HG03103 (cell line): ENCODE data around the gene GRID2.

Experiments
- ATAC-seq: cut with Tn5 transposase; IDR thresholded peaks from one replicate; pipeline ENCODE4 v1.9.1; 2021; ENCODE audit warnings: low read depth; ENCODE audit not compliant: unreplicated experiment

The GRID2 gene

DNA sequence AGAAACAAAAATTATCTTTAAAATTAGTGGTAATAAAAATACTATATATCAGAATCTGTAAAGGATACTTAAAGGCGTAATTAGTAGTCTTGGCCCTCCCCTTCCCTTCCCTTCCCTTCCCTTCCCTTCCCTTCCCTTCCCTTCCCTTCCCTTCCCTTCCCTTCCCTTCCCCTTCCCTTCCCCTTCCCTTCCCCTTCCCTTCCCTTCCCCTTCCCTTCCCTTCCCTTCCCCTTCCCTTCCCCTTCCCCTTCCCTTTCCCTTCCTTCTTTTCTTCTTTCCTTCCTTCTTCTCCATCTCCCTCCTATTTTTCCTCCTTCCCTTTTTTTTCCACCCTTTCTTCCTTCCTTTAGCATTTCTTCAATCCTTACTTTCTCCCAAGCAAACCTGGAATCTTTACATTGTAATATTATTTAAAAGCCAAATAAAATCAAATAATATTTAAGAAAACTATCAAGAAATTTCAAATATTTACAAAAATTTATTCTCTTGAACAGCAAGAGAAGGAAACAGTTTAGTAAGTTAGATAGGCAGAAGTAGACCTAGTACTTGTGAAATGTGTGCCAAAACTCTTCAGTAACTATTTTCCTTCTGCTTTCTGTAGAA is 1145.0 kb downstream of the GRID2 start:
- ATAC-seq, result no peak

DNA sequence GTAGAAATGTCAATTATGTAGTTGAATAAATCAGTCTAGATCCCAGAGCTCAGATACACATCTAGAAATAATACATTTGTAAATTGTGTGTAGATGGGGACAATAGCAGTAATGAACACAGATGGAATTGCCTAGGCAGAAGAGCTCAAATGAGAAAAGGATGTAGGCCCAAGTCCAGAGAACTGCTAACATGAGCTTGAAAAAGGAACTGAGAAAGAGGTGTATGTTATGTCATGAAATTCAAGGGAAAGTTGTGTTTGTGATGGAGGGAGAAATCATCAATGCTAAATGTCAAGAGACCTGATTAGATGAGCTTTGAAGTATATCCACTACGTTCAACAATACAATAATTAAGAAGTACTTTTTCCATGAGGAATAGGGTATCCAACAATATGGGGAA is 1148.2 kb downstream of the GRID2 start:
- ATAC-seq, result no peak

DNA sequence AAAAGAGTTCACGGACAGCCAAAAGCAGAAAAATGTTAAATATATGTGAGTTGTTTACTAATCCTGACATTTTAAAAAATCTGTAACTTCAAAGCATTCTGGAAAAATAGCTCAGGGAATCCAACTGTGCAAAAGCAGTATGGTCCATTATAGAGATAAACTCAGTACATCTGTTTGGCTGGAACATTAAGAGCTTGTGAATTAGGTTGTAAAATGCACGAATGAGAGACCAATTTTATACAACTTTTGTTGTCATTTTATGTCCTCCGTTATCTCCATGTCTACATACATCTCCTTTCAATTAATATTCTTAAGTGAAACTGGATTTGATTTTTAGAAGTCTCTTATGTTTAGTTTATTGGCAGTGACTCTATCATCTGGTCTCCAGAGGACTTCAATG is 1157.8 kb downstream of the GRID2 start:
- ATAC-seq, result no peak

DNA sequence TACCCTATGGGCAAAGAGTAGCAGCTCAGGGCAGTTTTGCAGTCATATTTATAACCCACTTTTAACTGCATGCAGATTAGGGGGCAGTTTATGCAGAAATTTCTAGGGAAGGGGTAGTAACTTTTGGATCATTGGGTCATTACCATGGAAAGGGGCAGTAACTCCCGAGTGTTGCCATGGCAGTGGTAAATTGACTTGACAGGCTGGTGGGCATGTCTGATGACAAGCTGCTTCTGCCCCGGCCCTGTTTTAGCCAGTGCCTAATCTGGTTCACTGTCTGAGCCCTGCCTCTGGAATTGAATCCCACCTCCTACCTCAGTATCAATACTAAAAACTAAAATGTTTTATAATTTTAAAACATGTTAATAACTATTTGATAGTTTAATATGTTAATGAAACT is 1162.7 kb downstream of the GRID2 start:
- ATAC-seq, result no peak

DNA sequence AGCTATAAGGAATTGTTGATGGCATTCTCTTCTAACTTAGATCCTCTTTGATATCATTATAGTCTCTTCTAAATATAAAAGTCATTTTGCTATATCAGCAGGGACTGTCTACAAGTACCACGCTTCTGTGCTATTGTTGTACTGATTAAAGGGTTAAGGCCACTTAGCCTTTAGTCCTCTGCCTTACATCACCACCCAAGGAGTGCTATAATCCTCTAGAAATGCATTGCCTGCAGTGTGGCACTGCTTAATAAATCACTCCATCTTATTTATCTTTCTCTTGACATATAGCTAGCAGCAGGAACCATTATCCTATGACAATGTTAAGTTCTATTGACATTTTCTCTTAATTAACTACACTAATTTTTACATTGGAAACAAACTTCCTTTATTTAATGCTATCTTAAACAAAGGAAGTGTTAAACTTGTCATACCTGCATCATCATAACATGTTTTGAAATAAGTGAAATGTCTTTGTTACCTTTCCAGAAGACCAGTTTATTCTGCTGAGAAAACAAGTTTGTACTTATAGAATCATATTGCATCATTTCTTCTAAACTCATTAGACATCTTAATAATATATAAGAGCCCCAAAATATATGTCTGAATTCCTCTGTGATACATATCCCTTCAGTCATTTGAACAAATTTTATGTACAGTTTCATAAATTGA is 1163.9 kb downstream of the GRID2 start:
- no peak for ATAC-seq

DNA sequence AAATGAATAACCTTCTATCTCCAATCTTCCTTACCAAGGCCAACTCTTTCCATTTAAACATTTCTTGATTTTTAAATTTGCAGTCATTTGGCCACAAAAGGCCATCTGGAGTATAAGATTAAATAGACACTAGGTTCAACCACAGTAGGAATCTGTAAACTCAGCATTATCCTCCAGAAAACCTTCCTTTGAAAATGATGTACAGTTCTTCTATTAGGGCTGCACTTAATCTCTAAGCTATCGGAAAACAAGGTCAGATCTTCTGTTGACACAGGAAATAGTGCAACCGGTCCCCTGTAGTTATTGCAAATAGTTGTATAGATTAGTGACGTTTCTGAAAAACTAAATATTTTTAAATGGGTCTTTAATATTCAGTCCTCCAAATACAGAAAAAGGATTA is 1165.8 kb downstream of the GRID2 start:
- ATAC-seq, result no peak

DNA sequence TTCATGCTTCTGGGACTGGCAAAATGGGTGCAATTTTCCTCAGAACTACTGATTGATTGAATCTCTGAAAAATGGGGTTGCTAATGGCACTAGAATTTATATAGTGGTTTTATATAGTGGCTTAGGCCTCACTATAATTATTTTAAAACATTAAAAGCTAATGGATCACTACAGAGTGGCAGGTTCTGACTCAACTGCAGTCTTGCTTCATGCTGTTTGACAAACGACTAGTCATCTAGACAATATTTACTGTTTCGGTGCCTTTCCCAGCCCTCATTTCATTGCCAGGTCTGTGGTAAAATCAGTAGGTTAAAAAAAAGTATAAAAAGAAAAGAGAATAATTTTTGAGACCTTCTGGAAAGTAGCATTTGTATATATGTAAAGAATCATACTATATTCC is 1172.0 kb downstream of the GRID2 start:
- ATAC-seq, result no peak

DNA sequence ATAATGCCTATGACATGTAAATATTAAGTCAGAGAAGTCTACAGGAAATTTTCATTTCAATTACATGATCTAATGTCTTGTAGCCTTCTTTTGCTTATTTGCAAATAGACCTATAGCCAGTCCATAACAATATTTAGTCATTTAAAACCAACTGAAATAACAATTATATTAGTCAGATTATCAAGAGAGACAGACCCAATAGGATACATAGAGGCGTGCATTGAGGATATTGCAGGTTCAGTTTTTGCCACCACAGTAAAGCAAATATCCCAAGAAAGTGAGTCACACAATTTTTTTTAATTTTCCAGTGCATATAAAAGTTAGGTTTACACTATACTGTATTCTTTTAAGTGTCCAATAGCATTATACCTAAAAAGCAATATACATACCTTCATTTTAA is 1175.0 kb downstream of the GRID2 start:
- ATAC-seq, result no peak

DNA sequence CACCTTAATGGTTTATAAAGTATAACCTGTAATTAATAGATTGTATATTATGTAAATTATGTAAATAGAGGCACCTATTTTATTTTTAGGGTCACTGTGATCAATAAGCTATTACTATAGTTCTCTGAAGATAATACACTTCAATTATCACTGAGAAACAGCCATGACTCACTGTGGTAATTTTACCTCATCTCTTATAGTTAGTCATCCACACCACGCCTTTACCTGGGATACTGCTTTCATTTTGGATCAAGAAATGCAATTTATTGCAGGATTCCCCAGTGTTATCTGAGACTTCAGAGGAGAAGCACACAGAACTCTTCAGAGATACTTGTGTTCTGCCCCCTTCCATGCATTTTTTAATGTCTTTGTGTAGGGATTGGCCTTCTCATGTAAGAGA is 1176.7 kb downstream of the GRID2 start:
- no peak for ATAC-seq

DNA sequence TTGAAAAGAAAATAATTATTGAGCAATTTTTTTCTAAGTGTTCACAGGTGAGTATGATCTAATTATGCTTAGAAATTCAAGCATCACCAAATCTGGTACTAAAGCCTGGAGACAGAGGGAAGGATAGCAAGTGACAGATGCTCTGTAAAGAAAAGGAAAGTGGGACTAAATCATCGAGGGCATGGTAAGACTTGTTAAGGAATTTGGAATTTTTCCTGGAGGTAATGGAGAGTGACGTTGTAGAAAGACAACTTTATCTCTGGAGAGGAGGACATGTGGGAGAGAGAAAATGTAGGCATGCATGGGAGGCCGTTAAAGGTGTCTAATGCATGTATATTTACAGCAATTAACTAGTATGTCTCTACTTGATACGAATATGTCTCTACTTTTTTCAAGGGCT is 1191.6 kb downstream of the GRID2 start:
- ATAC-seq, result no peak

DNA sequence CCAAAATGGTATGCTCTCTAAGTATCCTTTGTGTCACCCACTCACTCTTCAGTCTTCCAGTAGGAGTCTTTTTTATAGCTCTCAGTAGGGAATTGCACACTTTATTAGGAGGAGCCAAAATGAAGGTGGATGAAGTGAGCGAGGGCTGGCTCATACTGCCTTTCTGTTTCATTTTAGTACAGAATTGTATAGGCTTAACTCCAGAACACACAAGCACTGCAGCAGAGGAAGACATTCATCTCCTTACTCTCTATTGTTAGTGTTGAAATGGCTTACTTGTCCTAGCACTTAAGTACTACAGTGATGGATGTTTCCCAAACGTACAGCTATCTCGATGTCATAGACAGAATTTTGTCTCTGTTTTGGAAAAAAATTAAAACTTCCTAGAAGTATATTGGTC is 1197.5 kb downstream of the GRID2 start:
- no peak for ATAC-seq

DNA sequence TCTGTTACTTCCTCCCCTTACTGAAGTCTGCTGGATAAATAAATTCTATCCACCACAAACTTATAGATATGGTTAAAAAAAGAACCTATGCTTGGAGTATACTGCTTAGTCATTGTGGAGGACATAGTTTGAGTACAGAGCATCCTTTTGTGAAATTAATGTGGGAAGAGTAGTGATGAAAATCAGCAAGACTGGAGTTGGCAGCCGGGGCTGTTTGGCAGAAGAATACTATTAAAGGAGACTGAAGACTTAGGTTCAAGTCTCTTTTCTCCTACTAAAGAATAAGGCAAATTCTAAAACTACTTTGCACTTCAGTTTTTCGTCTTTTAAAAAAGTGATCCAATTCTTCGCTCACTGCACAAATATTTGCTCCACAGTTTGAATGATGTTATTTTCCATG is 1198.2 kb downstream of the GRID2 start:
- ATAC-seq, result no peak

DNA sequence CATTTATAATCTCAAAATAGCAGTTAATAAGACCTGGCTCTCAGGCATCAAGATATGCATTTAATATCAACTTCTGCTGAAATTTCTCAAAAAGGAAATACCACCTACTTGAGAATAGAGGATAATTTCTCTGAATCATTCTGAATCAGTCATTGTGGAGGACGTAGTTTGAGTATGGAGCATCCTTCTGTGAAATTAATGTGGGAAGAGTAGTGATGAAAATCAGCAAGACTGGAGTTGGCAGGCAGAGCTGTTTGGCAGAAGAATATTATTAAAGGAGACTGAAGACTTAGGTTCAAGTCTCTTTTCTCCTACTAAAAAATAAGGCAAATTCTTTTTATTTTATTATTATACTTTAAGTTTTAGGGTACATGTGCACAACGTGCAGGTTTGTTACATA is 1199.2 kb downstream of the GRID2 start:
- ATAC-seq, result no peak

DNA sequence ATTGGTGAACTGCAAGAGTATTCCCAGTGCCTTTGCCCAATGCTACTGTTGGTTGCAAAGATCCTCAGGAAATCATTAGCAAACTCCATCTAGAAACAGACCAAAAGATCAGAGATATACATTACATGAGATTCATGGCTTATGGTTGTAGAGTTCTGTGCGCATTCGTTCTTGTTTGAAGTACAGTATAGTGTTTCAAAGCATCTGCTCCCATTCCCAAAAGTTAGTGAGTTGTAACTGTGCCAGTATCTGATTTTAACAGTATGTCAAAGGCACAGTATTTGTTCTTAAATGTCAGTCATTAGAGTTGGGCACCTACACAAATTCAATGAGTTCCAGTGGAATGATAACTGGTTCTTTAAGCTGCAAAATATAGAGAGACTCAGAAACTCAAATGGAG is 1210.1 kb downstream of the GRID2 start:
- no peak for ATAC-seq

DNA sequence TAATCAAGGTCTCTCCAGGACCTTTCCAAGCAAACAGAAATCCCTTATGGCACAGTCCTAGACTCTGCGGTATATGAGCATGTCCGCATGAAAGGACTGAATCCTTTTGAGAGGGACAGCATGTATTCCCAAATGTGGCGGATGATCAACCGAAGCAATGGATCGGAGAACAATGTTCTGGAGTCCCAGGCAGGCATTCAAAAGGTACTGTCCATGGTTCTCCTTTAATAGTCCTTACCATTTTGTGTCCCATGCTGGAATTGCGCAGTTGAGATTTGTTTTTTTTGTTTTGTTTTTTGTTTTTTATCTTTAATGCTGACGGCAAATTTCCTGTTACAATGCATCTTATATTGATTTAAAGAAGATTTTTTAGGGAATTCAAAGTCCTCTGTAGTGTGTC is 1211.4 kb downstream of the GRID2 start:
- ATAC-seq, result no peak

DNA sequence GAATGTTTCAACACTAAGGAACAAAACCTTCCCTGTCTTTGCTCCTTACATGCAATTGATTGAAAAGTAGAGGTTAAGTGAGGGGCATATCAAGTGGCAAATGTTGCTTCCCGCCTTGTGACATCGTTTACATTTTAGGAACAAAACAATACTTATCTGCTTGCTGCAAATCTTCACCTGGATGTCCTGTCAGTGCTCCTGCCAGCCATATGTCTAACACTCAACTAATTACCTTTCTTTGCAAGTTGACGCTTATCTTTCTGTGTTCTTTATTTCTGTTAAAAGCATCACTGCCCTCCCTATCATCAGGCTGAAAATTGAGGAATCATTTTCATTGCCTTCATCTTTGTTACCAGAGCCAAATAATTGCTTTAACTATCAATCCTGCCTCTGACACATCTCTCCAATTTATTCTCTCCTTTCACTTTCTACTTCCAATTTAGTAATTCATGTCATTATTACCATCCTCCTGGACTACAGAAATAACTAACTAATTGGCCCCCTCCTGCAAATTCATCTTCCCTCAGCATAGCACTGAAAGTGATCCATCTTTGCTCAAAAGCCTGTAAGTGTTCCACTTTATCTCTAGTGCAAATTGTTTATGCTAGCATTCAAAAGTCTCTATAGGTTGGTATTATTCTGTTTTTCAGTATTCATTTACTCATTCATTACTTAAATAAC is 1226.1 kb downstream of the GRID2 start:
- no peak for ATAC-seq

DNA sequence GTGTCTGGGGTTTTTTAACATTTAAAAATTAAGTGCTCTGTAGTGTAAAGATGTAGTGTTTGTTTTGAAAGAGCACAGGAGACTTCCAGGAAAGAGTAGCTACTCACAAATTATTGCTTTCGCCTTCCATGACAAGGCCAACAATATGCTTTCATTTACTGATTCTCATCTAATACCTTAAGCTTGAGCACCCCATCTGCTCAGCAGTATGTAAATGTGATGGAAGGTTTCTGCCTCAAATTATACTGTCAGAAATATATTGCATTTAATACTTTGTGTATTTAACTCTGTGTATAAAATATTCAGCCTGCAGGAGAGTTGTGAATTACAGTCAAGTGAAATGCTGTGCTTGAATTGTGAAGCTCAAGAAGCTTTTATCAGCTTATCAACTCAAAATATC is 1228.5 kb downstream of the GRID2 start:
- ATAC-seq, result no peak

DNA sequence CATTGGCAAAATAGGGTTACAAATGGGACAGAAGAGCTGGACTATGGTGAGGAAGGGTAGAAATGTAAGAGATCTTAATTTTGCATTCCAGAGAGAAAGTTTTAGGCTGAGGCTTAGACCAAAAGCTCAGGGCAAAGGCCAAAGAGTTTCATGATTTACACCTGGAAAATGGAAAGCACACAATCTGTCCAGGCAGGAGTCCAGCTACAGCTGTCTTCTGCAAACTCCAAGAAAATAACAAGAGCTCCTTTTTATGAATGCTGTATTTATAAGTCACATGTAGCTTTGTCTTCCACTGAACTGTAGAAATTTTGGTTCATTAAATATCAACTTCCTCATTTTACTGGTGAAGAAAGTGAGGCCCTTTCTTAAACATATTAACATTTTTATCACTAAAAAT is 1236.8 kb downstream of the GRID2 start:
- no peak for ATAC-seq

DNA sequence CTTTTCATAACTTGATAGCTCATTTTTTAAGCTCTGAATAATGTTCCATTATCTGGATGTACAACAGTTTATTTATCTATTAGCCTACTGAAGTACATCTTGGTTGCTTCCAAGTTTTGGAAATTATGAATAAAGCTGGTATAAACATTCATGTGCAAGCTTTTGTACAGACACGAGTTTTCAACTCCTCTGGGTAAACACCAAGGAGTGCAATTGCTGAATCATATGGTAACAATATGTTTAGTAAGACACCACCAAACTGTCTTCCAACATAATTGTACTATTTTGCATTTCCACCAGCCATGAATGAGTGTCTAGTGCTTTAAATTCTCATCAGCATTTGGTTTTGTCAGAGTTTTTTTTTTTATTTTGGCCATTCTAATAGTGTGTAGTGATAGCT is 1258.1 kb downstream of the GRID2 start:
- ATAC-seq, result no peak

DNA sequence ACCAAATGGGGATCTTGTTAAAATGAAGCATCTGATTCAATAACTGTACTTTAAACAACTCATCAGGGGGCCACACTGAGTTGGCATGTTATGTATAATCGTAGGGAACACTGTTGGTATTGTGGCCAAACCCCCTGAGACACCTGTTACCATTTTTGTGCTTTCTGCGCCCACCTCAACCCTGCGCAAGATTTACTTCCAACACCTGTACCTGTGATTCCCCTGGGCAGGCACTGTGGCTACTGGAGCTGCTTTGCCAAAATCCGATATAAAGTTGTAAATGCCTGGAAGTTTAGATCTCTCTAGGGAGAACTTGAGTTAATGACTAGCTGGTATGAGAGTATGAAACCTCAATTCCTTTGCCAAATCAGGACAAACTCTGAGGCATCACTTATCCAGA is 1265.0 kb downstream of the GRID2 start:
- no peak for ATAC-seq

DNA sequence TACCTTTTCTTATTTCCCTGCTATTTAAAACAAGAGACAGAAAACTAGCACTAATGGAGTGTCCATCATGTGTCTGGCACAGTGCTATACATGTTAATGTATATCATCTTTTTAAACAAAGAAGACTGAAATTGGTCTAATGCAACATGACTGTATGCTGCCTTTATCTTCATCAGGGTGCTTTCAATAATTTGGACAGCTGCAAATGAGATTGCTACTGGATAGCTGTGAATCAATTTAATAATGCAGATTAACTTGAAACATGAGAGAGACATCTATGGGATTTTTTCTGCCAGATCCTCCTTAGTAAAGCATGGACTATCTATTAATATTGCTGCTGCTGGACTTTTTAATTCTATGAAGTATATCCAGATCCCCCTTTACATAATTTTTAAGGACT is 1269.5 kb downstream of the GRID2 start:
- no peak for ATAC-seq

DNA sequence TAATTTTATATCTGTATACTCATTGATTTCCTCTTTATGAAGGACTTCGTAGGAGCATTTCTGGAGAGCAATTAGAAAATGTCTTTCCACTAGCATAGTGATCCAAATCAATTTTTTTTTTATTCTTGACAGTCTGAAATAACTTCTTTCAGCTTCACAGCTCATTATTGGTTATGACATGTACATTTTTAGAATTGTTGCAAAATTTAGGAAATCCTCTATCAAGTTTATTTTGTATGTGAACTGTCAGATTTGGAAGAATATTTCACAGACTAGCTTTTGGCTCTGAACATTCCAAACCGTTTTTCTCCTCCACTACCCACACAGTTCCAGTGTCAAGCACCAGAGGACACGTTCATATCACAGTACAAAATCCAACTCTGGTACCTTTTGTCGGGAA is 1275.2 kb downstream of the GRID2 start:
- ATAC-seq, result no peak
